ENCODE measurements around the gene SPTLC2.

DNA sequence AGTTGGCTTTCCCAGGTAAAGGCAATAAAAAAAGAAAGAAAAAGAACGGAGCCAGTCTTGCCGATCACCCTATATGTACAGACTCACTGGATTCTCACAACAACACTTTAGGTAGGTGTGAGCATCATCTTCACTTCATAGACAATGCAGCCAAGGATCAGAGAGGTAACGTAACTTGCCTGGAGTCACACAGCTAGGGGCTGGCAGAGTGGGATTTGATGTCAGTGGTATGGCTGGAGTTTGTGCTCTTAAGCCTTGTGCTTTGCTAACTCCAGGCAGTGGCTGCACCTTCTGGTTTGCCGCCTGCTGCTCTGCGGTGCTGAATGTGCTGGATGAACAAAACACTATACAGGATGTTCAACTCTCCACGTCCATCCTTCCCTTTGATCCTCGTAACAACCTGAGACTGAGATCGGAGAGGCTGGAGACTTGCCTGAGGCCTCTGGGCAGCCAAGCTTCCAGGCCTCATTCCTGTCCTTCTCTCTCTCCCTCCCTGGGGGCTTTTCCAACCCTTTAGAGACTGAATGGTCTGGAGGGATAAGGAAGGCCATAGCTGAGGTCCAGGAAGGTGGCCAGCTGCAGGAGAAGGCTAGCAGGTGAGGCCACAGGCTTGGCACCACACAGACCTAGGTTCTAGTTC, 126.0 kb downstream of the SPTLC2 start:
- TF ChIP-seq, protein P1, sequence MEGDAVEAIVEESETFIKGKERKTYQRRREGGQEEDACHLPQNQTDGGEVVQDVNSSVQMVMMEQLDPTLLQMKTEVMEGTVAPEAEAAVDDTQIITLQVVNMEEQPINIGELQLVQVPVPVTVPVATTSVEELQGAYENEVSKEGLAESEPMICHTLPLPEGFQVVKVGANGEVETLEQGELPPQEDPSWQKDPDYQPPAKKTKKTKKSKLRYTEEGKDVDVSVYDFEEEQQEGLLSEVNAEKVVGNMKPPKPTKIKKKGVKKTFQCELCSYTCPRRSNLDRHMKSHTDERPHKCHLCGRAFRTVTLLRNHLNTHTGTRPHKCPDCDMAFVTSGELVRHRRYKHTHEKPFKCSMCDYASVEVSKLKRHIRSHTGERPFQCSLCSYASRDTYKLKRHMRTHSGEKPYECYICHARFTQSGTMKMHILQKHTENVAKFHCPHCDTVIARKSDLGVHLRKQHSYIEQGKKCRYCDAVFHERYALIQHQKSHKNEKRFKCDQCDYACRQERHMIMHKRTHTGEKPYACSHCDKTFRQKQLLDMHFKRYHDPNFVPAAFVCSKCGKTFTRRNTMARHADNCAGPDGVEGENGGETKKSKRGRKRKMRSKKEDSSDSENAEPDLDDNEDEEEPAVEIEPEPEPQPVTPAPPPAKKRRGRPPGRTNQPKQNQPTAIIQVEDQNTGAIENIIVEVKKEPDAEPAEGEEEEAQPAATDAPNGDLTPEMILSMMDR (IDR thresholded peaks at IDR 0.05): no peak
- no peak for TF ChIP-seq EZH2phosphoT487 (IDR thresholded peaks at IDR 0.05)
